Fibroblast of peridontal ligament (primary cell): Measurements from ENCODE around the gene FAM43A.

Experiments
- DNase-seq: peaks from one replicate; pipeline ENCODE4 v3.0.0-alpha.2; 2010; ENCODE audit errors: extremely low read depth

FAM43A gene

DNA sequence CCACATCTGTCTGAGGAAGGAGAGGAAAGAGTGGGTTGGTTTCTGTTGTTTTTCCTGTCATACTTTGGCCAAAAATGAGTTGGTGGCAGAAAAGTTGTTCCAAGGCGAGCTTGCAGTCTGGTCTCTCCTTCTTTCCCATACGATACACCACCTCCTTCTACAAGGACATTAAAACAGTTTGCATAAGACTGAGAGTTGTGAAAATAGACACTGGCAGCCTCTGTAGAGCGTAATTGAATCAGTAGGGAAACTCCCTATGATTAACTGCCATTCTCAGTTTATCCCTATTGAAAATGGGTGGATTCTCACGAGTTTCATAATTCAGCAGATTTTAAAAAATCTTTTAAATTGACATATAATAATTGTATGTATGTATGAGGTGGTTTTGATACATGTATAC is 10.0 kb upstream of the FAM43A start:
- DNase-seq: no peak

DNA sequence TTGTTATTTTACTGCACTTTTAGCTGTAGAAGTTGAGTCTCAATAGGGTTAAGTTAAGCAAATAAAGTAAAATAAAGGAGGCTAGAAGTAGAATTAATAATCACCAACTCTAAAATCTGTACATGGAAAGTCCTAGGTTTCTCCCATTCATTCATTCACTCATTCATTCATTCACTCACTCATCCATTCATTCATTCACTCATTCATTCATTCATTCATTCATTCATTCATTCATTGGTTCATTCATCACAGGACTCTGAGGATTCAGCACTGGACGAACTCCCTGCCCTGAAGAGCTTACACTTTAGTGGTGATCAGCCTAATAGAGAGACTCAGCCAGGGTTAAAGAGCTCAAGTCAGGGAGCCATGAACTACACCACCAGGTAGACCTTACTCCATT is 9.2 kb upstream of the FAM43A start:
- no peak for DNase-seq

DNA sequence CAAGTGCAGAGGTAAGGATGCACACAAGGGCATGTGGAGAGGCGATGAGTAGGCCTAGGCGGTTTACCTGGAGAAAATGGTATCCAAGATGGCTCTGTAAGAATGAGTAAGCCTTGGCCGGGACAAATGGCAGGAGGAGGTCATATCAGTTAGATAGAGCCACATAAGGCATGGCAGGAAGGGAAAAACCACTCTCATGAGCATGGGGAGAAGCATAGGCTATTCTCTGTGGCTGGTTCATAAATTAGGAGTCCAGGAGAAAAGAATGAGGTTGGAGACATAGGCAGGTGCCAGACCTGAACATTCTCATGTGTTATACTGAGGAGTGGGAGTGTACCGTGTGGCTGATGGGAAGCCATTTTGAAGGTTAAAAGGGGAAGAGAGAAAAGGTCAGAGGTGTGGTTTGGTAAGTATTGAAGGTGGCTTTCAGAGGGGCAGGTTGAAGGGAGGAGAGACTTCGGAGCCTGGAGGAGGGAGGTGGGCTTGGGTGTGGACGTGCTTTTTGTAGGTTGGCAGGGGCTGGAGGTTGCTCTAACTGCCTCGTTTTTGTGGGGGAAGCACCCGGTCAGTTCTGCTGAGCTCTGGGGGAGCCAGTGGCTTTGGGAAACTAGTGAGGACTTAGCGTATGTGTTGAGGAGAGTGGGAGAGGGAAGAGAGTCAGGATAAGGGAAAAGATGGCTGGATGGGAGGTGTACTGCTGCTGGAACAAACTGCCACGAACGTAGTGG is 4.6 kb upstream of the FAM43A start:
- DNase-seq: no peak

DNA sequence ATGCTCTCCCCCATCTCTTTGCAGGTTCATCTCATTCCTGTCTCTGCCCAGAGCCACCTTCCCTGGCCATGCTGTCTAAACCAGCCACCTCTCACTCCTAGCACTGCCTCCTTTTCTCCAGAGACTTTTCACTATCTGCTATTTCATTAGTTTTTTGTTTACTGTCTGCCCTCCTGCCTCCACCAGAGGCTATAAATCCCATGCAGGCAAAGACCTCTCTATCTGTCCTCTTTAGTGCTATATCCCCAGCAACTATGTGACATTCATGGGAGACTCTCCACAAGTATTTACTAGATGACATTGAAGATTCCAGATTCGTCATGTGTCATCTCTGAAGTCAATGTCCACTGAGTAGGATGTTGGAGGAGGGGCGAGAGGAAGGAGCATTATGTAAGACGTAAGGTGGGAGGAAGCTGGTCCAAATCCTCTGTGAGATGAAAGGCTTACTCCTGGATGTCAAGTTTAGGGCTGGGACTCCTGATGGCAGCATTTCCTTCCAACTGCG is 3.4 kb upstream of the FAM43A start:
- DNase-seq: no peak

DNA sequence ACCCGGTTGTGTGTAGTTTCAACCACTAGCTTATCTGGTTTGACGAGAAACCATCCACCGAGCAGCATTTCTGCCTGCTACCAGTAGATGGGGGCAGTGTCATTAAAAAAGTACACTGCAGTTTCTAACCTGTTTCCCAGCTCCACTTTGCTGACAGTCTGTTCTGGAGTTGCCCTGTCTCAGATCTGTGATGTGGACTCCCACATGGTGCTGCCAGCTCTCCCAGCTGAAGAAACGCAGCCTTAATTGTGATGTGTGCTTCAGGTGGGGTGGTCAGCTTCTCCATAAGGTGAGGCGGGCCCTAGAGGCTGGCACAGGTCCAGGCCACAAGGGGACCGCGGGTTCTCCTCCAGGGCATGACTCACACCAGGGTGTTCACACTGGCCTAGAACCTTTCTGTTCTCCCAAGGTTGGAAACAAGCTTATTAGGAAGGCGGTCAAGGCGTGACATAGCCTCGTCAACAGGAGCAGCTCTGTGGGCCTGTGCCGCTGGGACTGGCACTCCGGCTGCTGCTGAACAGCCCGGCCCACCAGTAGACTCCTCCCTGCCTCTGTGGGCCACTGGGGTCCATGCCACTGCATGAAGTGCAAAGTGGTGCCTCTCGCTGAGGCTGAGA is 2.9 kb upstream of the FAM43A start:
- DNase-seq: peak; percentile 91

DNA sequence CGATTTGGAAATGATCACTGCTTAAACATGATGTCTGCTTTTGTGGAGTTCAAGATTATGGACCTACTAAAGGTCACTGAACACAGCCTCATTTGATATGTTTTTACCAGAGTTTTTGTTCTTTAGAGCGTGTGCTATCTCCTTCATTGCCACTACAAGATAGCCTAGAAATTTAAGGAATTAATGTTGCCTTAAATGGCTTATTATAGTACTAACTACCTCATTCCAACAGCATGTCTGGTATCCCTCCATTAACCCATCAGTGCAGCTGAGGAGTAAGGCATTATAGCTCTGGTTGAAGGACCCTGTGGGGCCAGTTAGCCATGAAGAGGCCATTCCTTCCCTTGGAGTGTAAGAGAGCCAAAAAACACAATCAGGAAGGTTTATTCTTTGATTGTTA is 2.3 kb upstream of the FAM43A start:
- DNase-seq: peak; percentile 7

DNA sequence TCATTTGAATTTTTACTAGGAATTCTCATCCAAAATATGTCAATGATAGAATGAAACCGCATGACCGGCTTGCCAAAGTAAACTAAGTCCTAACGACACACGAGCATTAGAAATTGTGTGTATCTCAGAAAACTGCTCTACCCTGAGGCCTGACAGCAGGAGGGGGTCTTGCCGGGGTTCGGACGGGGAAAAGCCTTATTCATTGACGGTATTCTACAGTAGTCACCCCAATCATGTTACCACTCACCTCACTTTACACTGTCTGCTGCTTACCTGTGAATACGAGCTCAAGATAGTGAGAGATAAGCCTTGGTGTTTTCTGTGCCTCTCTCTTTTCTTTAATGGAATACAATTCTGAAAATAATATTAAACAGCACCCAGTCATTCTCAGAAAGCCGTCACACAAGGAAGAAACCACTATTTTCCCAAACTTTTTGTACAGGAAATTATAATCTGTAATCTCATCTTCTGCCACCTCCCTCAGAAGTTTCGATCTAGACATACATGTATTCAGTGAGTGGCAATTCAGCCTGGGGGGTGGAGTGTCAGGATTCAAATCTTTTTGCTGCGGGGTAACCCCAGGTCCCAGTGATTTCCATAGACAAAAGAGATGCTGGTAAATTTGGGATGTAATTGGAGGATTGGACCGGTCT is 492 bp upstream of the FAM43A start:
- no peak for DNase-seq

DNA sequence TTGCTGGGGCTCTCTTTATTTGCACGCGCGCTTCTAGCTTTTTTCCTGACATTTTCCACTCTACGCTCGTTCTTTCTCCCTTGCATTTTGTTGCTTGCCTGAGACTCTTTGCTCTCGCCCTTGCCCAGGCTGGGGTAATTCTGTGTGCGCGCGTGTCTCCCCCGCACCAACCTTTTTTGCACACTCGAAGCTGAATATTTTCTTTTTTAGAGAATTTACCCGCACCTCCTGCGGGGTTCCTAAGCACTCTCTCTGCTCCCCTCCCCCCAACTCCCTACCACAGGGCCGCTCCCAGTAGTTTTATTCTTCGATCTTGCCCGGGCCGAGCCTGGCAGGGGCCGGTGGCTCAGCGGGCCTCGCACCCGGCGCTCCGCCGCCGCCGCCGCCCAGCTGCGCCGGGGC is 732 bp downstream of the FAM43A start:
- DNase-seq: peak; percentile 37

DNA sequence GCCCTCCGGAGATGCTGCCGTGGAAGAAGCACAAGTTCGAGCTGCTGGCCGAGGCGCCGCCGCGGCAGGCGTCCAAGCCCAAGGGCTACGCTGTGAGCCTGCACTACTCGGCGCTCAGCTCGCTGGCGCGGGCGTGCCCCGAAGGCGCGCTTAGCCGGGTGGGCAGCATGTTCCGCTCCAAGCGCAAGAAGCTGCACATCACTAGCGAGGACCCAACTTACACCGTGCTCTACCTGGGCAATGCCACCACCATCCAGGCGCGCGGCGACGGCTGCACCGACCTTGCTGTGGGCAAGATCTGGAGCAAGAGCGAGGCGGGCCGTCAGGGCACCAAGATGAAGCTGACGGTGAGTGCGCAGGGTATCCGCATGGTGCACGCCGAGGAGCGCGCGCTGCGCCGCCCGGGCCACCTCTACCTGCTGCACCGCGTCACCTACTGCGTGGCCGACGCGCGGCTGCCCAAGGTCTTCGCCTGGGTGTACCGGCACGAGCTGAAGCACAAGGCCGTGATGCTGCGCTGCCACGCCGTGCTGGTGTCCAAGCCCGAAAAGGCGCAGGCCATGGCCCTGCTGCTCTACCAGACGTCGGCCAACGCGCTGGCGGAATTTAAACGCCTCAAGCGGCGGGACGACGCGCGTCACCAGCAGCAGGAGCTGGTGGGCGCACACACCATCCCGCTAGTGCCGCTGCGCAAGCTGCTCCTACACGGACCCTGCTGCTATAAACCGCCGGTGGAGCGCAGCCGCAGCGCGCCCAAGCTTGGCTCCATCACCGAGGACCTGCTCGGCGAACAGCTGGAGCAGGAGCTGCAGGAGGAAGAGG is 1.3 kb downstream of the FAM43A start:
- peak; percentile 50 for DNase-seq

DNA sequence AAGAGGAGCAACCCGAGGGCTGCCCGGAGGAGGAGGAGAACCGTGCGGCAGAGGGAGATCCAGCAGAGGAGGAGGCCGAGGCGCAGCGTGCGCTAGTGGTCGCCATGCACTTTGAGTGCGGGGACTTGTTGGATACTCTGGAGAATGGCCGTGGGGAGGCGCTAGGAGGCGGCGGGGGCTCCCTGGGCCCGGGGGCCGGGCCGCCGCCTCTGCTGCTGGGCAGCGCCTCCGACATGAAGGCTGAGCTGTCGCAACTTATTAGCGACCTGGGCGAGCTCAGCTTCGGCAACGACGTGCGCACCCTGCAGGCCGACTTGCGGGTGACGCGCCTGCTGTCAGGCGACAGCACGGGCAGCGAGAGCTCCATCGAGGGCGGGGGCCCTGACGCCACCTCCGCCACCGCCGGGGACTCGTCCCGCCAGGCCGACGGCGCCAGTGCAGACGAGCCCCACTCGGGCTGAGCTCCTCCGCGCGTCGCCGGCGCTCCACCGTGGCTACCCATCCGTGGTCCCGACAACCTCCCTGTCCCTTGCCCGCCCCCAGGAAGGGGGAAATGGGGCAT is 2.0 kb downstream of the FAM43A start:
- DNase-seq: peak; percentile 38

DNA sequence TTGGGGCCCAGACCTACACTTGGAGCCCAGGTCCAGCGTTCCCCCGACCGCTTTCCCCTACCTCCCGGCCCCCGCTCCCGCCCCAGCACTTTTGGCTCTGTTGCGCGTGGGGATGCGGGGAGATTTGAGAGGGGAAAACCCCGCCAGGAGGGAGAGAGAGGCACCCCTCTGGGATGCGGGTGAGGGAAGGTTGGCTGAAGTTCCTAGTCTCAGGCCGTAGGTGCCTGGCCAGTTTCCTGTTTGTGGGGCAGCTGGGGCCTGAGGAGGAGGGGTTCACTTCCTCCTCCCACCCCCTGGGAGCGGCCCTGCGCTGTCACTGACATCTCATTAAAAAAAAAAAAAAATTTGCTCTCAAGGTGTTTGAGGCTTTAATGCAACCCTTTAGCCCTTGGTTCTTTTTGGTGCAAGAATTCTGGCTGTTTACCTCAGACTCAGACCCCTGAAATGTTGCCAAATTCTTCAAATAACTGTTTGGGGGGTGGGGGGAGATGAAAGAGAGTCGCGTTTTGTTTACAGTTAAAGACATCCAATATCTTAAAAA is 2.6 kb downstream of the FAM43A start:
- peak; percentile 16 for DNase-seq

DNA sequence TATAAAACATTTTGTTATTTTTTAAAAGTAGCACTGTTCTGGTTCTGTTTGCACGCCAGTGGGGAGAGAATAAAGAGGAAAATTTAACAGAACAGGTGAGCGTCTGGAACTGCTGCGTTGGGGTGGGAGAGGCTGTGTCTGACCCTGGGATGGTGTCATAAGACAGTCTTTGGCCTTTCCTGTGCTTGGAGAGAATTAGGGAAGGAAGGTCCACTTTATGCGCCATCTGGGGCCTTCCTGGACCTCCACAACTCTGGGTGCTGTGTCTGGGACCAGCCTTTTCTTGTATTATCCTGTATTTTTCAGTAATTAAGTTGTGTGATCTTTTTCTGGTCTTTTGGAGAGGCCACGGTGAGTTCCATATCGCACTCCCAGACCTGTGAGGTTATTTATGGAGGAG is 3.3 kb downstream of the FAM43A start:
- DNase-seq: no peak

DNA sequence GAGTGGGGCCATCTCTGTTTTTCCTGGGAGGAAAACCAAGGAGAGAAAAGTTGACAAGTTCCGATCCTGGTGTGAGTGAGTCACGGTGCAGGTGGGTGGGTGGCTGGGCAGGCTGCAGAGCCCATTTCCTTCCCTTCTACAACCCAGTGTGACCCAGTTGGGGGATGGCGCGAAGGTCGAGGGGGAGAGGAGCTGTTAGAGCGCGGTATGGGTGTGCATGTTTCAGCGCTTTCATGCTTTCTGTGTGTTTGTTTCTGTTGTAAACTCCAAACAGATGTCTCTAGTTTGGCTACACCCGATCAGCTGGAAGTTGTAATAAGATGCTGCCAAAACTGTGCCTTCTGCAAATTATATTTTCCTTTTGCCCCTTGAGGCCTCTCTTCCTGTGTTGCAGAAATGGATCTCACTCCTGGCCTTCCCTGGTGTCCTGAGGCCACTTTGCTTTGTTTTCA is 3.8 kb downstream of the FAM43A start:
- DNase-seq: peak; percentile 95

DNA sequence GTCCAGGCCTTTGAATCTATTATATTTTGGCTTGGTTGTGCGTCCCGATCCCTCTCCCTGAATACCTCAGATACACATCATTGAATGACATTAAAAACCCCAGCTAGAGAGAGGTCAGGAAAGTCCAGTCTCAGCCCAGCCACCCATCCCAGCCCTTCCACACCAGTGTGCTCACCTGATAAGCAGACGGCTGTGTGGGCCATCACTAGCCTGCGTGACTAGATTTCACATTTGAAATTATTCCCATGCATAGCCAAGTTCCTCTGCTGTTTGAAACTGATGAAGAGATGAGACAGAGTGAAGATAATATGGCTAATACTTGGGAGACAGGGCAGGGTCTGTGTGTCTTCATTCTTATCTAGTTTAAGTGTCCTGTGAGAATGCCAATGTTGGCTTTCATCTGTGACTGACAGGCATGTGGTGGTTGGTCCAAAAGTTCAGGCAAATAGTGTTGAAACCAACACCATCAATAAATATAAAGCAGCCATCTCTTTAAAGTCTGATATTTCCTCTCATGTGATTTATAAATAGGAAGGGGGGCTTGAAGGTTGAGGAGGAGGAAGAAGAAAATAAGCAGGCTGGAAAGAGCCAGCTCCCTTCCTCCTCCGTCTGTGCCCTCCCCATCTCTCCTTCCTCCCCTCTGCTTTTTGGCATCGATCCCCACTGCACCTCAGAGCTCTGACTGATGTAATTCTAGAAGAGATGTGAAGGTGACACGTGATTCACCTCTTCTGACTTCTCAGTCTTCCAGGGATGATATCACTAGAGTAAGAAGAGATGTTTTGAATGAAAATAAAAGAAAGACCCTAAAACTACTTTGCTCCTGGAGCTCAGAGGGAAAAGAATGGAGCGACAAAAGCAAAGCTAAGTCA is 5.1 kb downstream of the FAM43A start:
- DNase-seq: no peak

DNA sequence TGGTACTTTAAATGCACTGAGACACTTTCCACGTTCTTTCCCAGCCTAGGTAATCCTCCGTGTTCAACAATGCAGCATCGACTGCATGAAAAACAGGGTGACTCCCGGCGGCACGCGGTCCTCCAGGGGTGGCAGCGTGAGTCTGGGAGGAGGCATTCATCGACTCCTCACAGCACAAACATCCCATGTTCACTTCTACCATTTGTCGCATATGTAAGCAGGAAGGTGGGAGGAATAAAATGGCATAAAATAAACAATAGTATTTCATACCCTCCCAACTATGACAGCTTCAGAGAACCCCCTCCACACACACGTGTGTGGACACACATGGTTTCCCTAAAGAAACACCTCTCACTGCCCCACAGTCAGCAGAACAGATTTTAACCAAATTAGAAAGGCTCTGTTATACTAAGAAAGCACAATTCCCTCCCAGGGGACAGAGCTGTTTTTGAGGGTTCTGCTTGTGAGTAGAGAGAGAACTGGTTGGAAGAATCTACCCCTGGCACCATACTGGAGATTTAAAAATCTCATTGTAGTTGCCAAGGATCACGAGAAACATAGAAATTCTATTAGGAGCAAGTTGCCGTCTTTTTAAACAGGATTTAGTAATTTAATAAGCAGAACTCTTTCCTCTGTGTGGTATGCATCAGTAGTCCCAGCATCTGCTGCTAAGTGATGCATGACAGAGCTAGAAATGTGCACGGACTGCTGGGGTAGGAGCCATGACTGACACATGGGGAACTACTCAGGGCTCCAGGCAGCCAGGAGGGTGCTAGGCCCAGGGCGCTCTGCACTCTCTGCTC is 6.0 kb downstream of the FAM43A start:
- peak; percentile 71 for DNase-seq

DNA sequence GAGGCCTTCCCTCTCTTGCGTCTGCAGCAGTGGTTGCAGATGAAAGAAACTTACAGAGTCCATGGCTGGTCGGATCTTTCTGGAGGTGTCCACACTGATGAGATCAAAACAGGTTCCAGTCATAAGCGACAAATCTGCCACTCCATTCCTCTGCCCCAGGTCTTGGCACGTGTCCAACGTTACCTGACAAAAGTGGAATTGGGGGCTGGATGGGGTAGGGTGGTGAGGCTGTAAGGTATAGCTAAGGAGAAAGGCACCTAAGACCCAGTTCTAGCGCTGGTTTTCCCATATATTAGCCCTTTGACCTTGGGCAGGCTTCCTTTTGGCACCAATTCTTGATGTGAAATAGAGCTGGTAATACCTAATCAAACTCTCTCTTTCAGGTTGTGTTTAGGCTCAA is 11.0 kb downstream of the FAM43A start:
- DNase-seq: no peak

DNA sequence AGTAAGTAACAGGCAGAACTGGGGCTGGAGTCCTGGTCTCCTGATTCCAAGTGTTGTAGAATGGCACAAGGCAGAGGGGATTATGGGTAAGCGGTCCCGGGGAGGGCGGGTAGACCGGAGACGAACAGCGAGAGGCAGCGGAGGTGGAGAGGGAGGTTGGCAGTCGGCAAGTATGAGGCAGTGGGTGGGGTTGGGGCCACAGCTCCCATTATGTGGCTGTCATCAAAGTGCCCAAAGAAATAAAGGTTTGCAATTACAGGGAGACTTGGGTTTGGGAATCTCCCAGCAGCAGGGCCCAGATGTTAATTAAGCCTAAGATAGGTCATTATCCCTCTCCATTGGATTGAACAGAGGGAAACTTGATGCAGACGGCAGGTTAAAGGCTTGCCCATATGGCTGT is 16.9 kb downstream of the FAM43A start:
- no peak for DNase-seq

DNA sequence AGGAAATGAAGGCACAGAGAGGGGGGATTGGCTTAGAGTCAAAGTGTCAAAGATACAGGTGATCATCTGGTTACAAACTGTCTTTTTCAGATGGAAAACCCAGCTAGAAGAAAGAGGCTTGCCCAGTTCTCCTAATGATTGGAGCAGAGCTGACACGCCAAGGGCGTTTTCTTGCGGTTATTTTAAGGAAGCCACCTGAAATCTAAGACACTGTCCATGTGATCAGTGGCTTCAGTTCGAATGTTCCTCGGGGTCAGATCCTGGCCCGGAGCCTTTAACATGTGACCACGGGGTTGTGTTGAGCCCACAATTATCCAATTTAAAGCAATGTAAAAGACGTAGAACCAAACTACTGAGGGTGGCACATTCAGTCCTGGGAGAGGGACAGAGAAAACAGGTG is 19.5 kb downstream of the FAM43A start:
- DNase-seq: no peak

DNA sequence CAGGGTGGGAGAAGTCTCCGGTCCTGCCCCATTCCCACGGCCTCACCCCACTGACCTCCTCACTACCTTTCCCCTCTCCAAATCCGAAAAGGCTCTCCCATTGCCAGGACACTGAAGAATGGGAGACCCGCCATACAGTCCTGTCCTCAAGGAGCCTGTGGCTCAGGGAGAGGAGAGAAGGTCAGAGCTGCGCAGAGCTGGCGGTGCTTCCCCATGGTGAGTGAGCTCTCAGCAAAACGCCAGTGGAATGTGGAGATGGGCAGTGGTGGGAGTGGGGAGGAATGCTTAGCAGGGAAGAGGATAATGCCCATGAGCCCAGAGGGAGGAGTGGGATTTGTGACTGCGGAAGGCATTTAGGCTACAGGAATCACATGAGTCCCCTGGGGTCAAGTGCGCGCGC is 20.1 kb downstream of the FAM43A start:
- no peak for DNase-seq

DNA sequence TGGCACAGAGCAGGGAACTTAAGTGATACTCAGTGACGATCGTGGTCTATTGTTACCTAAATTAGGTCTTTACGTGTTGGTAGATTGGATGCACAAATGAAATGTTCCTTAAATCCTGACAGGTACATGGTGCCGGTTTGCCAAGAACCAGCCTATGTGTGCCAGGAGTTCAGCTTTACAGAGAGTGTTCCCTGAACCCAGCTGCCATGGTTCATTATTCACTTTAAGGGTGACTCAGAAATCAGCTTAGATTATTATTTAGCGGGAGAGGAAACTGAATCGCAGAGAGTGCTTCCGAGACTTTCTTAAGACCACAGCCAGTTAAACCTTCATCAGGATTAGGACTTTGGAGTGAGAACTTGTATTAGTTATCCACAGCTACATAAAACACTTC is 21.5 kb downstream of the FAM43A start:
- no peak for DNase-seq
